SK-N-MC (cell line): ENCODE measurements around the gene ZFAND2A.
A peak's percentile ranks its signal among the peaks of the same experiment; 100 is the strongest.

ENCODE experiments used
- DNase-seq: peaks from one replicate; pipeline ENCODE4 v3.0.0-alpha.2; 2011; ENCODE audit warnings: low read depth, low spot score
- H3K27ac ChIP-seq: fragments of 200-600 bp; sonication (generic); 2 replicates; pipeline ENCODE4 v1.5.1; 2016; ENCODE audit warnings: mixed run types
- H3K36me3 ChIP-seq: fragments of 200-600 bp; sonication (generic); 2 replicates; pipeline ENCODE4 v1.6.1; 2017; ENCODE audit warnings: antibody characterized with exemption, low read length, mixed read lengths; ENCODE audit not compliant: insufficient read depth
- H3K4me3 ChIP-seq: fragments of 200-600 bp; sonication (generic); 2 replicates; pipeline ENCODE4 v1.5.1; 2016
- H3K9ac ChIP-seq: fragments of 200-600 bp; sonication (generic); 2 replicates; pipeline ENCODE4 v1.8.0; 2017; ENCODE audit warnings: mixed run types, mixed read lengths; ENCODE audit not compliant: insufficient read length
- H3K9me3 ChIP-seq: fragments of 200-600 bp; sonication (generic); 2 replicates; pipeline ENCODE4 v1.6.1; 2017; ENCODE audit warnings: low read depth, mild to moderate bottlenecking, antibody characterized with exemption, low read length, moderate library complexity, mixed read lengths
- EZH2 ChIP-seq: fragments of 200-600 bp; sonication (generic); IDR thresholded peaks from one replicate; pipeline ENCODE4 v1.6.1; 2017; ENCODE audit warnings: antibody characterized with exemption
- FOXP2 ChIP-seq: optimal IDR thresholded peaks from 2 replicates; pipeline ENCODE3; 2011; ENCODE audit warnings: mild to moderate bottlenecking, moderate library complexity; ENCODE audit not compliant: insufficient read depth; ENCODE audit errors: extremely low read length, control extremely low read depth
- POLR2AphosphoS5 ChIP-seq: IDR thresholded peaks from 2 replicates; pipeline ENCODE4 v1.6.1; 2012; ENCODE audit warnings: mild to moderate bottlenecking, low read depth, low read length, borderline replicate concordance

Gene ZFAND2A

GRCh38 chr7:1114088-1114487 lies 45.9 kb downstream of the ZFAND2A start:
- H3K36me3 ChIP-seq = no peaks in the 10 kb centered on the region; the same call in 1 of the 2 replicates
- H3K27ac ChIP-seq = no peak overlapping the region
- TF ChIP-seq FOXP2 (no peak), EZH2 (no peak), POLR2AphosphoS5 (no peak)
- no peak overlapping the region for H3K4me3 ChIP-seq
- no peaks in the 10 kb centered on the region for H3K9me3 ChIP-seq
- DNase-seq = no peak
- no peak overlapping the region for H3K9ac ChIP-seq

- Histone ChIP-seq H3K36me3 (no peaks in the 10 kb centered on the region; the same call in 1 of the 2 replicates), H3K4me3 (no peak overlapping the region), H3K9me3 (no peaks in the 10 kb centered on the region), H3K9ac (no peak overlapping the region), H3K27ac (no peak overlapping the region)
- DNase-seq = no peak
- TF ChIP-seq FOXP2 (no peak), POLR2AphosphoS5 (no peak), EZH2 (no peak)
These were observed 46.5 kb downstream of the ZFAND2A start for GRCh38 chr7:1113548-1113885.

GRCh38 chr7:1112625-1113547 lies 47.1 kb downstream of the ZFAND2A start:
- Histone ChIP-seq H3K4me3 (no peak overlapping the region), H3K9ac (no peak overlapping the region), H3K9me3 (no peaks in the 10 kb centered on the region), H3K27ac (no peak overlapping the region), H3K36me3 (no peaks in the 10 kb centered on the region; the same call in 1 of the 2 replicates)
- TF ChIP-seq POLR2AphosphoS5 (no peak), FOXP2 (no peak), EZH2 (no peak)
- no peak for DNase-seq

GRCh38 chr7:1112109-1112508 lies 47.9 kb downstream of the ZFAND2A start:
- H3K27ac ChIP-seq = no peak overlapping the region
- H3K4me3 ChIP-seq = no peak overlapping the region
- no peak for TF ChIP-seq FOXP2
- no peak for TF ChIP-seq EZH2
- TF ChIP-seq POLR2AphosphoS5 = no peak
- no peaks in the 10 kb centered on the region for H3K9me3 ChIP-seq
- no peak for DNase-seq
- no peaks in the 10 kb centered on the region; the same call in 1 of the 2 replicates for H3K36me3 ChIP-seq
- H3K9ac ChIP-seq = no peak overlapping the region

- Histone ChIP-seq H3K9ac (no peak overlapping the region), H3K27ac (no peak overlapping the region), H3K9me3 (no peaks in the 10 kb centered on the region), H3K36me3 (no peaks in the 10 kb centered on the region; the same call in 1 of the 2 replicates), H3K4me3 (no peak overlapping the region)
- DNase-seq = no peak
- TF ChIP-seq FOXP2 = no peak
- TF ChIP-seq EZH2 = no peak
- TF ChIP-seq POLR2AphosphoS5 = no peak
These were observed 48.8 kb downstream of the ZFAND2A start for GRCh38 chr7:1111156-1111555.

GRCh38 chr7:1110358-1110757 lies 49.6 kb downstream of the ZFAND2A start:
- no peaks in the 10 kb centered on the region for H3K9me3 ChIP-seq
- no peak overlapping the region for H3K9ac ChIP-seq
- no peak for TF ChIP-seq EZH2
- H3K4me3 ChIP-seq = no peak overlapping the region
- no peak overlapping the region for H3K27ac ChIP-seq
- DNase-seq = no peak
- no peaks in the 10 kb centered on the region; the same call in 1 of the 2 replicates for H3K36me3 ChIP-seq

GRCh38 chr7:1109581-1110310 lies 50.2 kb downstream of the ZFAND2A start:
- H3K36me3 ChIP-seq = no peaks in the 10 kb centered on the region; the same call in 1 of the 2 replicates
- H3K9me3 ChIP-seq = no peaks in the 10 kb centered on the region
- H3K27ac ChIP-seq = no peak overlapping the region
- no peak overlapping the region for H3K4me3 ChIP-seq
- no peak for TF ChIP-seq FOXP2
- no peak for TF ChIP-seq EZH2
- TF ChIP-seq POLR2AphosphoS5 = no peak
- DNase-seq = no peak
- no peak overlapping the region for H3K9ac ChIP-seq

- H3K36me3 ChIP-seq = no peaks in the 10 kb centered on the region; the same call in 1 of the 2 replicates
- H3K27ac ChIP-seq = 0 out of 2 replicates have a peak overlapping the region, but pooled peaks have one; percentile 25
- H3K4me3 ChIP-seq = no peak overlapping the region
- TF ChIP-seq EZH2 (no peak), POLR2AphosphoS5 (no peak), FOXP2 (no peak)
- DNase-seq = no peak
- no peak overlapping the region for H3K9ac ChIP-seq
- no peaks in the 10 kb centered on the region for H3K9me3 ChIP-seq
These were observed 51.6 kb downstream of the ZFAND2A start for GRCh38 chr7:1108264-1108920.

GRCh38 chr7:1106793-1107421 lies 53.1 kb downstream of the ZFAND2A start:
- Histone ChIP-seq H3K4me3 (no peak overlapping the region), H3K36me3 (no peaks in the 10 kb centered on the region), H3K9me3 (no peaks in the 10 kb centered on the region), H3K27ac (no peak overlapping the region; the same call in 1 of the 2 replicates), H3K9ac (no peak overlapping the region)
- no peak for DNase-seq
- no peak for TF ChIP-seq POLR2AphosphoS5
- no peak for TF ChIP-seq FOXP2
- no peak for TF ChIP-seq EZH2
